Neural progenitor cell (in vitro differentiated cells): Measurements from ENCODE around the gene SMIM15.

ENCODE experiments used
- CTCF ChIP-seq: fragments of 200-600 bp; sonication (generic); IDR thresholded peaks from 2 replicates; pipeline ENCODE4 v1.5.1; 2017; ENCODE audit warnings: antibody characterized with exemption, mild to moderate bottlenecking
- EZH2 ChIP-seq: fragments of 200-600 bp; sonication (generic); IDR thresholded peaks from 2 replicates; pipeline ENCODE4 v1.6.1; 2017; ENCODE audit warnings: antibody characterized with exemption, mild to moderate bottlenecking, moderate library complexity
- EZH2phosphoT487 ChIP-seq: fragments of 200-600 bp; sonication (generic); IDR thresholded peaks from 2 replicates; pipeline ENCODE4 v1.6.1; 2017; ENCODE audit warnings: antibody characterized with exemption

- TF ChIP-seq CTCF: no peak
- TF ChIP-seq EZH2: no peak
- TF ChIP-seq EZH2phosphoT487: no peak
These were observed 20.2 kb upstream of the SMIM15 start for GRCh38 chr5:61182449-61182848.
